Astrocyte of the cerebellum (primary cell): ENCODE measurements around the gene GET3.
"Not testable (repeated sequence)": the region's sequence is repeated elsewhere in the genome, so short reads cannot be mapped to it uniquely, and the experiment has no call there.

ENCODE experiments used
- DNase-seq: peaks from one replicate; pipeline ENCODE4 v3.0.0-alpha.2; 2011; ENCODE audit warnings: low read depth
- H3K4me3 ChIP-seq: 2 replicates; pipeline ENCODE4 v1.5.1; 2011; ENCODE audit warnings: mild to moderate bottlenecking, low read depth, low read length, moderate library complexity
- CTCF ChIP-seq: IDR thresholded peaks from 2 replicates; pipeline ENCODE4 v1.5.1; 2012; ENCODE audit warnings: low read length, low read depth, moderate library complexity, mild to moderate bottlenecking; ENCODE audit errors: missing control alignments
- in situ Hi-C: cut with HindIII; loops from 2 replicates; pipeline ENCODE4 v1.10.0; 2017; ENCODE audit warnings: low sequenced_read_pairs

GET3 gene

GRCh38 chr19:12723641-12724426, 13.5 kb upstream of the GET3 start, which contains the start of gene TNPO2:
TSS of gene TNPO2 (minus strand) at chr19:12723932. CDS start at chr19:12720977, 2,955 bp downstream.
- DNase-seq = no peak
- H3K4me3 ChIP-seq = peak within 1 kb of the TSS; percentile 82
- in situ Hi-C loops = no loop called here
- TF ChIP-seq CTCF = no peak

- DNase-seq, H3K4me3 ChIP-seq, in situ Hi-C loops: not testable (repeated sequence)
These were observed 11.7 kb upstream of the GET3 start for GRCh38 chr19:12725612-12726011.

DNA sequence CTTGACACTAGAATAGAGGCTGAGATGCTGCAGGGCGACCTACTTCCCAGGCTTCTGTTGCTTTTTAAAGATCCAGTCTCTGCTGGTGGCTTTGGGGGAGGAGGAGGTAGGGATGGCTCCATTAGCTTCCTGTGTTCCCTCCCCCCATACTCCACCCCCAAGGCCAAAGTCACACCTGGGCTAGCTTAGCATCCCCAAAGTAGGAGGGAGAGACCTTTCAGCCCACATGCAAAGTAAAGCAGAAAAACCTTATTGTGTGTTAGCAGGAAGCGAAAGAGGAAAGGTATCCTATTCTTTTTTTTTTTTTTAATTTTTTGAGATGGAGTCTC, 10.3 kb upstream of the GET3 start:
- DNase-seq = no peak
- in situ Hi-C loops = no loop called here
- no peak overlapping the region for H3K4me3 ChIP-seq
- TF ChIP-seq CTCF = no peak

DNA sequence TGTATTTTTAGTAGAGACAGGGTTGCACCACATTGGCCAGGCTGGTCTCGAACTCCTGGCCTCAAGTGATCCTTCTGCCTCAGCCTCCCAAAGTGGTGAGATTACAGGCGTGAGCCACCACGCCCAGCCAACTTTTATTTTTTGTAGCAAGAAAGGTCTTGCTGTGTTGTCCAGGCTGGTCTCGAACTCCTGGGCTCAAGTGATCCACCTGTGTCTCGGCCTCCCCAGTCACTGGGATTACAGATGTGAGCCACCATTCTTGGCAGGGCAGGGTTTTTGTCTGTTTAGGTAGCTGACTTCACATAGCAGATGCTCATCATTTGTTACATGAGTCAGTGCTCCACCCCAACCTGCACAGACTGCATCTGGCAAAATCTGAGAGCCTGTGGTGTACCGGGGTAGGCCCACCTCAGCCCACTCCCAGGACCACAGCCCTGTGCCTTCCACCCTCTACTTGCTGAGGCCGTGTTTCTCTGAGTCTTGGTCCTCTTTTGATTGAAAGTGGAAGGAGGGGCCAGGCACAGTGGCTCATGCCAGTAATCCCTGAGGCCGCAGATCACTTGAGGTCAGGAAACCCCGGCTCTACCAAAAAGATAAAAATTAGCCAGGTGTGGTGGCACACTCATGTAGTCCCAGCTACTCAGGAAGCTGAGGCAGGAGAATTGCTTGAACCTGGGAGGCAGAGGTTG, 9.4 kb upstream of the GET3 start:
- no peak overlapping the region for H3K4me3 ChIP-seq

GRCh38 chr19:12730064-12730463, 7.2 kb upstream of the GET3 start:
- no peak for TF ChIP-seq CTCF
- in situ Hi-C loops = no loop called here

More for the DNA sequence above, 9.4 kb upstream of the GET3 start:
- in situ Hi-C loops = no loop called here
- TF ChIP-seq CTCF = no peak
- DNase-seq = no peak

DNA sequence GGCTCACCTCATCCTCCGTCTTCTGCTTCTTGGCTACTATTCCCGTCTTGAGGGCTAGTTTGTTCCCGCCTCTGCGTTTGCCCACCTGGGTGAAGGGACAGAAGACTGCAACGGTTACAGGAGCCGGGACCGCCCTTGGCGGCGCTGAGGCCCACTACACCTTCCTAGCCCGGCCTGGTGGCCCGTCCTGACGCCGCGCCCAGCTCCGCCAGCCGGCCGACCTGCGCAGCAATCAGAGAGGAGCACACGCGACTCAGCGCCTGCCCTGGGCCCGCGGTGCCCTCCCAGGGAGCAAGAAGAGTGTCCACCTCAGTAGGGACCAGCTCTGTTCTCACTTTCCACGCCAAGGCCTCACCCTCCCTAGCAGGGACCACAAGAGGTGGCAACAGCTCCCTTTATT, 6.0 kb upstream of the GET3 start:
- no peak for TF ChIP-seq CTCF
- H3K4me3 ChIP-seq = no peak overlapping the region
- no peak for DNase-seq
- in situ Hi-C loops = no loop called here

More at GRCh38 chr19:12730064-12730463, 7.2 kb upstream of the GET3 start:
- H3K4me3 ChIP-seq = no peak overlapping the region
- DNase-seq = no peak
